Posterior cingulate gyrus (tissue), 11 donors: ENCODE data around the gene TMEM101.

Experiments
- DNase-seq, 10 donors: peaks; one replicate each; pipeline versions ENCODE4 v3.0.0 to v3.0.0-alpha.2; 2020 to 2021; ENCODE audit warnings: mixed read lengths in 3 of 10
- intact Hi-C: fragments of 100-400 bp; cut with DNase I; formaldehyde crosslinking; loops from one replicate; pipeline ENCODE4 v1.15.1; 2023

Gene TMEM101

GRCh38 chr17:44002141-44002848 lies 12.5 kb downstream of the TMEM101 start:
- intact Hi-C loops: no loop called here
- DNase-seq: peak in 2 of 10 donors; percentile 15 to 63

DNA sequence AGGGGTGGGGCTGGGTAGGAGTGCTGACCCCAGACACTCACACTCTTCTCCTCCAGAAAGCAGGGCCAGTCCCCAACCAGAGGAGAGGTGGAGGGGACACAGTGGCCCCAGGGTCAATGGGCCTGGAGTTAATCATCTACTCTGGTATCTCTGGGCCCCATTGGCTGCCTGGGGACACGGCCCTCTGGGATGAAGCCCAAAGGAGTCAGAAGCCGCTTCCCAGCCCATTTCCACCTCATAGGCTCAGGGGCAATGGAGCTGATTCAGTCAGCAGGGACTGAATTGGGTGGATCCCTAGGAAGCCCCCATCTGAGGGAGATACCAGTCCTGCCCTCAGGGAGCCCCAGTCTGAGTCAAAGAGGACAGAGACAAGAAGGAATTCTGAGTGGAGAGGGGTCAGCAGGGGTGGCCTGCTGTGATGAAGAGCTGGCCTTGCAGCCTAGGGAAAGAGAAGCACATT lies 13.3 kb downstream of the TMEM101 start:
- peak in 2 of 10 donors; percentile 45 to 68 for DNase-seq
- intact Hi-C loops: no loop called here

DNA sequence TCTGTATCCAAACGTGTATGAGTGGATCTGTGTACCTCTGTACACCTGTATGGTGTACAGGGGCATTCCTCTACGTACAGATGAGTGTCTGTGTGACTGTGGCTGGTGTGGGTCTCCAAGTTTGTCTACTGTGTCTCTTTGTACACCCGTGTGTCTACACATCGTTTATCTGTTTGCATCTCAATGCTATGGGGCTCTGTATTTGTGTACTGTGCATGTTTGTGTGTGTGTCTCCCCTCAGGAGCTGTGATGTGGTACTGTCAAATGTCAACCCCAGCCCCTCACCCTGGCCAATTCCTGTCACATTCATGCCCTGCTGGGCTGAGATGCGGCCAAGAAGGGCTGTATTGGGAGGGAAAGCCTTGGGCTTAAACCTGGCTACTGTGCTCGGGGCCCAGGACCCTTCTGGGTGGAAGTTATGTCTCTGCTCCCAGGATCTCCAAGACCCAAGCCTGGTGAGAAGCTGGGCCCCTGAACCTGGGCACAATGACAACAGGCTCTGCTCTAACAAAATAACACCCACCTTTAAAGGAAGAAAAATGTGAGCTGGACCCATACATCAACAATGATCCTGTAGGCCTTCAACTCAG lies 13.8 kb downstream of the TMEM101 start:
- peak in 1 of 10 donors; percentile 49 for DNase-seq
- intact Hi-C loops: no loop called here

GRCh38 chr17:44000141-44000860 lies 14.5 kb downstream of the TMEM101 start:
- intact Hi-C loops: no loop called here
- peak in 2 of 10 donors; percentile 39 to 66 for DNase-seq

GRCh38 chr17:43999024-43999423 lies 15.7 kb downstream of the TMEM101 start:
- no peak for DNase-seq

DNA sequence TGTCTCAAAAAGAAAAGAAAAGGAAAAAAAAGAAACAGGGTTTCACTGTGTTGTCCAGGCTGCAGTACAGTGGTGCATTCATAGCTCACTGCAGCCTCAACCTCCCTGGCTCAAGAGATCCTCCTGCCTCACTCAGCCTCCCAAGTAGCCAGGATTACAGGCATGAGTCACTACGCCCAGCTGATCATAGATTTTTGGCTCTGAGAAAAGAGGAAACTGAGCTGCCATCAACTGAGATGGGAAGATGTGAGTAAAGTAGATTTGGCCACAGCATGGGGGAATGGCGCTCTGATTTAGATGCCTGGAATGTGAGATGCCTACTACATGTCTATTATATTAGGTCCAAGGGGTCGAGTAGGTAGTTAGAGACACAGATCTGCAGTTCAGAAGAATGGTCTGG lies 16.2 kb downstream of the TMEM101 start:
- intact Hi-C loops: loop anchor here (10.0 kb wide), 1 partner anchor 124 kb away; no protein-coding TSS in a partner anchor
- peak in 2 of 10 donors; percentile 2 to 3 for DNase-seq

More at GRCh38 chr17:43999024-43999423, 15.7 kb downstream of the TMEM101 start:
- intact Hi-C loops: loop anchor here (10.0 kb wide), 1 partner anchor 124 kb away; no protein-coding TSS in a partner anchor

GRCh38 chr17:43997180-43997579 lies 17.6 kb downstream of the TMEM101 start:
- peak in 1 of 10 donors; percentile 9 for DNase-seq
- intact Hi-C loops: loop anchor here (10.0 kb wide), 1 partner anchor 122 kb away; no protein-coding TSS in a partner anchor

DNA sequence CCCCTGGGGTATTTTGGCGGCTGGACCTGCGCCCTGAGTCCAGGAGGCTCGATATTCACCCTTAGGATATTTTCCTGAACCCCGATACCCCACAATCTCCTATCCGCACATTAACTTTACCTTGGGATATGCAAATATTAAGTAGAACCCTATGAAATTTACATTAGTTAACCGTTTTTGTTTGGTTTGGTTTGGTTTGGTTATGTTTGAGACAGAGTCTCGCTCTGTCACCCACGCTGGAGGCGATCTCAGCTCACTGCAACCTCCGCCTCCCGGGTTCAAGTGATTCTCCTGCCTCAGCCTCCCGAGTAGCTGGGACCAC lies 19.7 kb downstream of the TMEM101 start:
- no peak for DNase-seq
- intact Hi-C loops: loop anchor here (1.0 to 10.0 kb wide), 2 partner anchors 51 to 120 kb away; no protein-coding TSS in a partner anchor

DNA sequence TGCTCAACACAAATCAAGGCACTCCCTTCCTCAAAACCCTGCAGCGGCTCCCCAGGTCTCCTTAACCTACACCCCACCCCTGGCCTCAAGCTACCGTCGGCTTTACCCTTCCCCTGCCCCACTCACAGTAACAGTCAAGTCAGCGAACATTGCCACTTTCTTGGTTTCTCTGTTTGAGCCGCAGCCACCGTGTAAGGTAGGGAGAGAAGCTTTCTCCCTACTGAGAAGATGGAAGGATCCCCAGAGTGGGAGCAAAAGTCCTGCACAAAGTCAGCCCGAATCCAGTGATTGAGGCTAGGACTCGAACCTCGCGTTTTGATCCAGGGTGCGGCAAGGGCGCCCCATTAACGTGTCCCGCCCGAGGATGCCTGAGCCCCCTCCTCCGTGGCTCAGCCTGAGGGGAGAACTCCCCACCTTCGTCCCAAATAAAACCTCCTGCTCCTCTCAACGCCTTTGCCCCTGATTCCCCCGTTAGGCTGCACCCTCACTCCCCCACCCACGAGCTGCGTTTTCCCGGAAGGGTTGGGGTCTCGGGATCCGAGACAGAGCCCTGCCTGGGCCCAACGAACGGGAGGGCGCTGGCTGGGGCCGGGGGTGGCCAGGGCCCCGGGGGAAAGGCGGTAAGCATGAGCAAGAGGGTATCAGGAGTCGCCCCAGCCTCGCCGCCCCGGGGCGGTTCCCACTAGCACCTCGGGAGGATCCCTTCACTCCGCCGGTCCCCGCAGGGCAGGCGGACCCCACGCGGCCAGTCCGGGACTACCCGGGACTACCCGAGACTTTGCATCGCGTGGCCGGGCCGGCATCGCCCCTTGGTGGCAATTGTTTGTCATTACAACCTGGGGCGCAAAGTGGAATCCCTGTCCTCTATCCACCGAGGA lies 20.3 kb downstream of the TMEM101 start:
- intact Hi-C loops: loop anchor here (1.0 to 10.0 kb wide), 2 partner anchors 50 to 120 kb away; no protein-coding TSS in a partner anchor
- DNase-seq: peak; percentile 64 to 97 (median 79)

- intact Hi-C loops: loop anchor here (10.0 kb wide), 1 partner anchor 118 kb away; no protein-coding TSS in a partner anchor
These were observed 22.1 kb downstream of the TMEM101 start for GRCh38 chr17:43992641-43993040.

GRCh38 chr17:43988301-43988700 lies 26.5 kb downstream of the TMEM101 start:
- DNase-seq: peak in 1 of 10 donors; percentile 7
- intact Hi-C loops: no loop called here

More at GRCh38 chr17:43992641-43993040, 22.1 kb downstream of the TMEM101 start:
- DNase-seq: peak in 2 of 10 donors; percentile 30 to 56

DNA sequence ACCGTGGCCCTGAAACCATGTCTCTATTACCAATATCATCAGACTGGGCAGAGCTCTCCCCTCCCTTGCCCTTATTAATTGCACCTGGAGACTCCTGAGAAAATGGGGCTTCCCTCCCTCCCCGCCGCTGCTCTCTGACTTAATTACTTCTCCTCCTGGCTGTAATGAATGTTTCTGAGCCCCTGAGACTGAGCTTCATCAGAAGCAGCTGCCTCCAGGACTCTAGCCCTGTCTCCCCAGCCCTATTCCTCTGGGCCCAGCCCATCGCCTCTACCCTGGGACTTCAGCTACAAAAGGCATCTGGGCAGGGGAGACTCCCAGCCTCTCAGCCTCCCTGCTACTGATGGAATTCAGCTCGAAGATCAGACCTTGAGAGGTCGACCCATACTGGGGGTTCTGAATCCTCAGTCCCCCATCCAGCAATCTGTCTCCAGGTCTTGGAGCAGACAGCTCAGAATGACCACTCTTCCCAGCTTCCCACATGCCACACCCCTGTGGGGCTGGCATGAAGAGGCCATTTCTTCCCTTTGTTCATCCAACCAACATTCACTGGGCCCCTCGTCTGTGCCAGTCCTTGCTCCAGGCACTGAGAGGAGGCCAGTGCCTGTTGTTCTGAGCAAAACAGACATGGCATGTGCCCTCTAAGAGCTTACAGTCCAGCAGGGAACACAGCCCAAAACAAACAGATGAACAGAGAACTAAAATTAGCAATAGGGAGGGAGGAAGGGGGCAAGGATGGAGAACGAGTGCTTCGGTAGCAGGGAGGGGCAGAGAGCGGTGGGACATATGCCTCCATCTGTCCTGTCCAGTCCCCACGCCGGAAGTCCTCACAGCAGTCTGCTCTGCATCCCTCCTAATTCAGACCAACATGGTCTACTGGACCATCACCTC lies 27.4 kb downstream of the TMEM101 start:
- intact Hi-C loops: no loop called here

GRCh38 chr17:43986225-43986981 lies 28.4 kb downstream of the TMEM101 start:
- DNase-seq: peak in 3 of 10 donors; percentile 44 to 85 (median 80)

More for the DNA sequence above, 27.4 kb downstream of the TMEM101 start:
- peak in 1 of 10 donors; percentile 52 for DNase-seq

DNA sequence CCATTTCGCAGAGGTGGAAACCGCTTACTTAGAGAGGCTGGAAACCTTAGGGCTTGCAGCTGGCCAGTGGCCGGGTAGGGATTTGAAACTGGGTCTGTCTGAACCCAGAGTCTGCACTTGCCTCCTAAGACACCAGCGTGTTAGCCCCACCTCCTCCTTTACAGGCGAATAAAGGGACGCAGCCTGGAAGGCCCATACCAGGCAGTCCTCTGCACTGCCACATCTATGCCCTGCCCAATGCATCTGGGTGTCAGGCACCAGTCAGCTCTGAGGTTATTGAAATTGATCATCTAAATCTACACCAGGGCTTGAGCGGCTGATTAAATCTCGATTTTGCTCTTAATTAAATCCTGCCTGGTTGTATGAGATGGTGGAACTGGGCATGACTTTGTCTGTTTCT lies 30.2 kb downstream of the TMEM101 start:
- peak in 1 of 10 donors; percentile 13 for DNase-seq
- intact Hi-C loops: no loop called here

More at GRCh38 chr17:43986225-43986981, 28.4 kb downstream of the TMEM101 start:
- intact Hi-C loops: no loop called here

GRCh38 chr17:43983515-43984411 lies 31.0 kb downstream of the TMEM101 start:
- intact Hi-C loops: no loop called here
- DNase-seq: peak in 6 of 10 donors; percentile 12 to 86 (median 54)

GRCh38 chr17:43983196-43983514 lies 31.6 kb downstream of the TMEM101 start:
- peak in 1 of 10 donors; percentile 60 for DNase-seq
- intact Hi-C loops: no loop called here

- DNase-seq: peak in 1 of 10 donors; percentile 2
- intact Hi-C loops: no loop called here
These were observed 32.6 kb downstream of the TMEM101 start for GRCh38 chr17:43982171-43982570.
